H9 (cell line): ENCODE results near the gene FUZ. TPM values are rescaled to one million over a fixed set of nuclear protein-coding genes. Genes with fewer than 3 reads are reported as not detected.
A peak's percentile ranks its signal among the peaks of the same experiment; 100 is the strongest.

Experiments
- DNase-seq: peaks from one replicate; pipeline ENCODE4 v3.0.0-alpha.2; 2017
- H2AFZ ChIP-seq: one replicate; pipeline ENCODE4 v1.6.1; 2013; ENCODE audit warnings: mild to moderate bottlenecking, low read length, control low read depth, moderate library complexity
- H2AK5ac ChIP-seq: 2 replicates; pipeline ENCODE4 v1.6.1; 2013; ENCODE audit warnings: low read length, control low read depth, mixed read lengths; ENCODE audit not compliant: insufficient read length
- H2BK120ac ChIP-seq: one replicate; pipeline ENCODE4 v1.6.1; 2013; ENCODE audit warnings: low read depth, mild to moderate bottlenecking, low read length, control low read depth, inconsistent platforms; ENCODE audit not compliant: poor library complexity, severe bottlenecking
- H2BK12ac ChIP-seq: 2 replicates; pipeline ENCODE4 v1.6.1; 2013; ENCODE audit warnings: low read length, control low read depth, mixed read lengths, low read depth; ENCODE audit not compliant: insufficient read length
- H2BK15ac ChIP-seq: 2 replicates; pipeline ENCODE4 v1.6.1; 2013; ENCODE audit warnings: low read depth, low read length, control low read depth
- H2BK20ac ChIP-seq: one replicate; pipeline ENCODE4 v1.6.1; 2013; ENCODE audit warnings: low read depth, mild to moderate bottlenecking, low read length, control low read depth, inconsistent platforms; ENCODE audit not compliant: poor library complexity, severe bottlenecking
- H2BK5ac ChIP-seq: 2 replicates; pipeline ENCODE4 v1.6.1; 2013; ENCODE audit warnings: low read length, control low read depth, mixed read lengths; ENCODE audit not compliant: insufficient read length
- H3K14ac ChIP-seq: 2 replicates; pipeline ENCODE4 v1.6.1; 2013; ENCODE audit warnings: low read length, control low read depth; ENCODE audit not compliant: insufficient read depth
- H3K18ac ChIP-seq: 2 replicates; pipeline ENCODE4 v1.6.1; 2013; ENCODE audit warnings: low read depth, mild to moderate bottlenecking, mixed read lengths, low read length, control low read depth; ENCODE audit not compliant: insufficient read length
- H3K23ac ChIP-seq: 2 replicates; pipeline ENCODE4 v1.6.1; 2013; ENCODE audit warnings: low read length, control low read depth, mixed read lengths, low read depth; ENCODE audit not compliant: insufficient read length
- H3K23me2 ChIP-seq: 2 replicates; pipeline ENCODE4 v1.6.1; 2013; ENCODE audit warnings: low read depth, mild to moderate bottlenecking, mixed read lengths, low read length, control low read depth; ENCODE audit not compliant: insufficient read length, poor library complexity, severe bottlenecking
- H3K27ac ChIP-seq: 2 replicates; pipeline ENCODE4 v1.5.1; 2013; ENCODE audit warnings: low read length, control low read depth, mixed read lengths, low read depth; ENCODE audit not compliant: insufficient read length
- H3K27me3 ChIP-seq: 2 replicates; pipeline ENCODE4 v1.6.1; 2013; ENCODE audit warnings: low read length, control low read depth, inconsistent platforms; ENCODE audit not compliant: insufficient read depth
- H3K4ac ChIP-seq: 2 replicates; pipeline ENCODE4 v1.6.1; 2013; ENCODE audit warnings: low read depth, mild to moderate bottlenecking, control low read depth, inconsistent platforms, low read length, moderate library complexity
- H3K4me1 ChIP-seq: 2 replicates; pipeline ENCODE4 v1.6.1; 2013; ENCODE audit warnings: low read length, control low read depth, inconsistent platforms; ENCODE audit not compliant: insufficient read depth
- H3K4me2 ChIP-seq: 2 replicates; pipeline ENCODE4 v1.6.1; 2013; ENCODE audit warnings: low read length, control low read depth, mixed read lengths; ENCODE audit not compliant: insufficient read length, insufficient read depth
- H3K56ac ChIP-seq: 2 replicates; pipeline ENCODE4 v1.6.1; 2013; ENCODE audit warnings: low read depth, mild to moderate bottlenecking, mixed read lengths, low read length, control low read depth; ENCODE audit not compliant: insufficient read length
- H3K79me1 ChIP-seq: 2 replicates; pipeline ENCODE4 v1.6.1; 2013; ENCODE audit warnings: low read depth, mild to moderate bottlenecking, moderate library complexity, low read length, control low read depth, inconsistent platforms; ENCODE audit not compliant: insufficient read depth, poor library complexity, severe bottlenecking
- H3K79me2 ChIP-seq: 2 replicates; pipeline ENCODE4 v1.6.1; 2013; ENCODE audit warnings: low read length, control low read depth, inconsistent platforms; ENCODE audit not compliant: insufficient read depth
- H3K9ac ChIP-seq: 2 replicates; pipeline ENCODE4 v1.6.1; 2013; ENCODE audit warnings: low read length, control low read depth, mixed read lengths; ENCODE audit not compliant: insufficient read length; ENCODE audit errors: extremely low read depth
- H3K9me3 ChIP-seq: one replicate; pipeline ENCODE4 v1.6.1; 2013; ENCODE audit warnings: low read depth, low read length, inconsistent platforms; ENCODE audit not compliant: control insufficient read depth
- H3T11ph ChIP-seq: one replicate; pipeline ENCODE4 v1.6.1; 2013; ENCODE audit warnings: mild to moderate bottlenecking, low read length, control low read depth, inconsistent platforms
- H4K20me1 ChIP-seq: one replicate; pipeline ENCODE4 v1.6.1; 2013; ENCODE audit not compliant: control insufficient read depth, insufficient read length, insufficient read depth
- H4K5ac ChIP-seq: 2 replicates; pipeline ENCODE4 v1.6.1; 2013; ENCODE audit warnings: low read depth, mild to moderate bottlenecking, mixed read lengths, low read length, control low read depth; ENCODE audit not compliant: insufficient read length
- H4K8ac ChIP-seq: replicated peaks from 2 replicates; pipeline ENCODE4 v1.6.1; 2013; ENCODE audit warnings: low read length, control low read depth, mixed read lengths, low read depth; ENCODE audit not compliant: insufficient read length
- H4K91ac ChIP-seq: 2 replicates; pipeline ENCODE4 v1.6.1; 2013; ENCODE audit warnings: low read depth, mild to moderate bottlenecking, moderate library complexity, mixed read lengths, low read length, control low read depth; ENCODE audit not compliant: insufficient read length
- H3K27ac Mint-ChIP-seq, 3 experiments: 2 replicates in 2 of 3; 3 replicates in 1 of 3; pipeline ENCODE4 v1.8.0; 2020 to 2021; ENCODE audit warnings: mixed read lengths in 3 of 3, mild to moderate bottlenecking in 1 of 3, moderate library complexity in 1 of 3
- H3K27me3 Mint-ChIP-seq: 2 replicates; pipeline ENCODE4 v1.8.0; 2021; ENCODE audit warnings: low read depth, mild to moderate bottlenecking, moderate library complexity, mixed read lengths
- H3K36me3 Mint-ChIP-seq, 3 experiments: 2 replicates in 2 of 3; 3 replicates in 1 of 3; pipeline ENCODE4 v1.8.0; 2020 to 2021; ENCODE audit warnings: low read depth in 3 of 3, mixed read lengths in 3 of 3; ENCODE audit not compliant: insufficient read depth in 1 of 3
- H3K4me1 Mint-ChIP-seq, 2 experiments: 2 replicates each; pipeline ENCODE4 v1.8.0; 2020; ENCODE audit warnings: mixed read lengths in 2 of 2
- H3K4me3 Mint-ChIP-seq, 2 experiments: 2 replicates in 1 of 2; 3 replicates in 1 of 2; pipeline ENCODE4 v1.8.0; 2020 to 2021; ENCODE audit warnings: mild to moderate bottlenecking in 2 of 2, mixed read lengths in 2 of 2, moderate library complexity in 1 of 2
- H3K9me3 Mint-ChIP-seq, 2 experiments: 2 replicates in 1 of 2; 3 replicates in 1 of 2; pipeline ENCODE4 v1.8.0; 2020; ENCODE audit warnings: mild to moderate bottlenecking in 2 of 2, mixed read lengths in 2 of 2, moderate library complexity in 1 of 2
- CTCF ChIP-seq: fragments of 200-600 bp; sonication (generic); conservative IDR thresholded peaks from 3 replicates; pipeline ENCODE4 v1.8.0; 2021; ENCODE audit warnings: antibody characterized with exemption, mild to moderate bottlenecking
- WGBS: extraction: QIAGEN DNeasy Blood & Tissue Kit; methylation state at CpG from one replicate; pipeline ENCODE4 v1.1.7; 2013; ENCODE audit warnings: missing lambda C conversion rate, low lambda C conversion rate, mixed read lengths; ENCODE audit not compliant: insufficient read length; ENCODE audit errors: extremely low coverage; 5-methylcytosine and 5-hydroxymethylcytosine counted together
- total RNA-seq: library from RNA; stranded (reverse); gene quantifications from 2 replicates; pipeline ENCODE4 v1.2.1, GENCODE V29; 2021

Gene FUZ
- total RNA-seq, 1 experiment from 2014 or later: 25.1 TPM

- no peak for DNase-seq
- H4K91ac ChIP-seq: no peak overlapping the region
- H2BK12ac ChIP-seq: no peak overlapping the region
- peaks cover 1% of the 10 kb centered on the region; the same call in 1 of the 2 replicates for H3K27me3 Mint-ChIP-seq
- WGBS: no CpG with 5 or more reads among the region's 9 CpGs
- H2BK120ac ChIP-seq: no peak overlapping the region
- H4K8ac ChIP-seq: no peak overlapping the region
- no peak overlapping the region for H2BK15ac ChIP-seq
- H2AK5ac ChIP-seq: no peak overlapping the region
- H3K79me1 ChIP-seq: no peaks in the 10 kb centered on the region
- no peak overlapping the region for H3K18ac ChIP-seq
- H3K36me3 Mint-ChIP-seq: peaks cover 21 to 70% (median 61%) of the 10 kb centered on the region in 3 experiments
- H3K27me3 ChIP-seq: no peaks in the 10 kb centered on the region
- no peak overlapping the region for H2AFZ ChIP-seq
- no peak overlapping the region for H3T11ph ChIP-seq
- no peak overlapping the region for H4K5ac ChIP-seq
- no peak overlapping the region for H3K27ac ChIP-seq
- H3K23ac ChIP-seq: no peak overlapping the region
- no peaks in the 10 kb centered on the region for H3K9me3 Mint-ChIP-seq
- no peak overlapping the region for H3K4ac ChIP-seq
- no peaks in the 10 kb centered on the region for H3K9me3 ChIP-seq
- peaks cover 0 to 5% of the 10 kb centered on the region in 2 experiments; a peak in 2 of 4 replicates for H3K4me1 Mint-ChIP-seq
- H3K79me2 ChIP-seq: no peaks in the 10 kb centered on the region
- peak overlapping the region in 2 of 3 experiments; percentile 53 to 57; a peak in 2 of 7 replicates for H3K27ac Mint-ChIP-seq
- H3K4me2 ChIP-seq: no peak overlapping the region
- no peak overlapping the region for H2BK5ac ChIP-seq
- H3K56ac ChIP-seq: no peak overlapping the region
- H3K9ac ChIP-seq: no peak overlapping the region
- H4K20me1 ChIP-seq: no peaks in the 10 kb centered on the region
- TF ChIP-seq CTCF: no peak
- no peaks in the 10 kb centered on the region for H3K23me2 ChIP-seq
- H3K4me3 Mint-ChIP-seq: no peak overlapping the region
- H2BK20ac ChIP-seq: no peak overlapping the region
- no peak overlapping the region for H3K14ac ChIP-seq
- H3K4me1 ChIP-seq: no peaks in the 10 kb centered on the region
Measured at GRCh38 chr19:49837425-49837824, 24.3 kb upstream of the FUZ start.
